Muscle layer of duodenum (tissue), 2 donors: Measurements from ENCODE around the gene MUS81.

ENCODE experiments used
- H3K27ac ChIP-seq: one replicate; pipeline ENCODE4 v1.7.0; 2013; ENCODE audit warnings: mild to moderate bottlenecking, low read length
- H3K27me3 ChIP-seq: one replicate; pipeline ENCODE4 v1.7.0; 2013; ENCODE audit warnings: low read depth, mild to moderate bottlenecking, control low read depth, low read length
- H3K36me3 ChIP-seq, 2 donors: one replicate each; pipeline ENCODE4 v1.7.0; 2013; ENCODE audit warnings: low read length in 2 of 2, control low read depth in 1 of 2, mild to moderate bottlenecking in 1 of 2; ENCODE audit not compliant: insufficient read depth in 2 of 2, control insufficient read depth in 1 of 2
- H3K4me1 ChIP-seq, 2 donors: one replicate each; pipeline ENCODE4 v1.7.0; 2013; ENCODE audit warnings: low read length in 2 of 2, mild to moderate bottlenecking in 2 of 2, control low read depth in 1 of 2, moderate library complexity in 1 of 2; ENCODE audit not compliant: insufficient read depth in 2 of 2, control insufficient read depth in 1 of 2
- H3K4me3 ChIP-seq, 2 donors: one replicate each; pipeline ENCODE4 v1.7.0; 2013; ENCODE audit warnings: low read length in 2 of 2, low read depth in 1 of 2, mild to moderate bottlenecking in 1 of 2
- H3K9me3 ChIP-seq, 2 donors: one replicate each; pipeline ENCODE4 v1.7.0; 2013; ENCODE audit warnings: low read length in 2 of 2, control low read depth in 1 of 2, mild to moderate bottlenecking in 1 of 2; ENCODE audit not compliant: control insufficient read depth in 1 of 2
- donor health status: healthy.

The MUS81 gene

GRCh38 chr11:65856689-65857499 is 3.3 kb upstream of the MUS81 start:
- Histone ChIP-seq H3K36me3 (peaks cover 31 to 59% of the 10 kb centered on the region in 2 donors), H3K27ac (peak overlapping the region; percentile 95), H3K27me3 (no peaks in the 10 kb centered on the region), H3K4me3 (peak overlapping the region; percentile 92 to 97), H3K4me1 (peaks cover 0 to 28% of the 10 kb centered on the region in 2 donors), H3K9me3 (no peaks in the 10 kb centered on the region)

GRCh38 chr11:65857500-65857852 is 2.8 kb upstream of the MUS81 start:
- Histone ChIP-seq H3K4me3 (peak overlapping the region; percentile 92 to 97), H3K27ac (peak overlapping the region; percentile 95), H3K9me3 (no peaks in the 10 kb centered on the region), H3K4me1 (peaks cover 0 to 34% of the 10 kb centered on the region in 2 donors), H3K27me3 (no peaks in the 10 kb centered on the region), H3K36me3 (peaks cover 31 to 59% of the 10 kb centered on the region in 2 donors)

GRCh38 chr11:65857853-65858680 is 2.2 kb upstream of the MUS81 start, which contains the start of gene CFL1:
TSS of gene CFL1 (minus strand) at chr11:65858180. CDS start at chr11:65858099, 81 bp downstream.
- H3K4me1 ChIP-seq = peaks cover 0 to 39% of the 10 kb centered on the region in 2 donors
- H3K27ac ChIP-seq = peak within 1 kb of the TSS; percentile 96
- peak within 1 kb of the TSS; percentile 92 to 97 for H3K4me3 ChIP-seq
- no peaks in the 10 kb centered on the region for H3K9me3 ChIP-seq
- H3K27me3 ChIP-seq = no peaks in the 10 kb centered on the region
- H3K36me3 ChIP-seq = peaks cover 29 to 59% of the 10 kb centered on the region in 2 donors

DNA sequence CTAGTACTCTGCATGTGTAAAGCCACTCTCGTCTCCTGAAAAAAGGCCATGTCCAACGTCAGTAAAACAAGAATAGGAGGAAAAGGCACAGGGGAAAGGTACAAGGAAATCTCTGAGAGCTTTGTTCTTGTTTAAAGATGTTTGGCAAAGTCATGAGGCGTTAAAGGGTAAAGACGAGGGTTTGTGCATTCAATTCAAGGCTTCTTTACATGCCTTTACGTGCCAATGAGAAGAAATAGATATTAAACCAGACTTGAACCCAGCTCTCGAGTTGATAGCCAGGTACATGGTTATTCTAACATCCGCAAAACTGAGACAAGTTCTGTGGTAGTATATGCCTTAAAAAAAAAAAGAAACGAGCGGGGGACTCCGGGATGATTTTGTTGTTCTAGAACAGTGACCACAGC is 1.5 kb upstream of the MUS81 start:
- peak overlapping the region; percentile 72 to 97 for H3K4me3 ChIP-seq
- peaks cover 0 to 42% of the 10 kb centered on the region in 2 donors for H3K4me1 ChIP-seq
- H3K27me3 ChIP-seq = no peaks in the 10 kb centered on the region
- peak overlapping the region; percentile 96 for H3K27ac ChIP-seq
- peaks cover 26 to 59% of the 10 kb centered on the region in 2 donors for H3K36me3 ChIP-seq
- H3K9me3 ChIP-seq = no peaks in the 10 kb centered on the region

DNA sequence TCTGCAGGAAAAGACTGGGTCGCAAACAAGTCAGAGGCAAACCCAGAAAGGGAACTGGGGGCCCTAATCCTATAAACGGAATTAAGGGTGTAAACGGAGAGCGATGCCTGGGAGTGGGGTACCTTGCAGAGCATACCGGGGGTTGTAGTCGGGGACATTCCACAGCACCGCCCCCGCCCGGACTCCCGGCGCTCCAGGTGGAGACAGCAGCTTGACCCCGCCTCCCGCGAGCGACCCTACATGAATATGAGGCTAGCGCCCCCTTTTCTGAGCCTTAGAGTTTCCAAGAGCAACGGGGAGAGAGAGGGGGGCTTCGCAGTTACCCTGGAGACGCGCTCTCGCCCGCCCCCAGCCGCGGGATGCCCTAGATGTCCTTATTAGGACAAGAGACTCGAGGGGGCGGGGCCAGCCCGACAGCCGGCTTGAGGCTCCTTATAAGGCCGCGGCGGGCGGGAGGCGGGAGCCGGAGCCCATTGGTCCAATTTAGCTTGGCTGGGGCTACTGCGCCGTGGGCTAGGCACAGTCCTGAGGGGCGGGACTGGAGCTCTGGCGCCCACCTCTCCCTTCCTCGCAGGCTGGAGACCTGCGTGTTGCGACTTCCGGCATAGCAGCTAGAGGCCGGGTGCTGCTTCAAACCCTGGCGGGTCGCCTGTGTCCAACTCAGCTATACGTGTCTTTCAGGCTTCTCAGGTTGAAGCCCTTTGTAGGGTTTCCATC is 980 bp upstream of the MUS81 start:
- H3K4me3 ChIP-seq = peak overlapping the region; percentile 87 to 97
- H3K27me3 ChIP-seq = no peaks in the 10 kb centered on the region
- H3K9me3 ChIP-seq = no peaks in the 10 kb centered on the region
- peaks cover 27 to 59% of the 10 kb centered on the region in 2 donors for H3K36me3 ChIP-seq
- peaks cover 0 to 42% of the 10 kb centered on the region in 2 donors for H3K4me1 ChIP-seq
- H3K27ac ChIP-seq = peak overlapping the region; percentile 96

DNA sequence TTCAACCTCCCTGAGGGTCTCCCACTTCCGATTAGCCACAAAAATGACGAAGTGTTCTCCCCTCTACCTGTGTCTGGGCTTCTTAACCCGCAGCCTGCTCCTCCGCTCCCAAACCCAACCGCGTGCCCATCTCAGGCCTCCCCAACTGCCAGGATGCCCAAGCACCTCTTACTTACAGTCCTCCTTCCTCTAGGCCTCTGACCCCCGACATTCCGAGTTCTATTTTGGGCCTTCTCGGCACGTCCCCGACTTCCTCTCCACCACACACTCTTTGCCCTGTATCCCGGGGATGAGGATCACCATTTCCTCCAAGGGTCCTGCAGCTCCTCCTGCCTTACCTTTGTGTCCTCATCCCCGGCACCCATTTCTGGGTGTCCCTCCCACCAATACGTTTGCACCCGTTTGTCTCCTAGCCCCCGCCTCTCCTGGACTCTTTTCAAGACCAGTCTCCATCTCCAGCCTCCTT is 388 bp upstream of the MUS81 start:
- peaks cover 26 to 59% of the 10 kb centered on the region in 2 donors for H3K36me3 ChIP-seq
- peak overlapping the region; percentile 87 to 97 for H3K4me3 ChIP-seq
- peaks cover 0 to 42% of the 10 kb centered on the region in 2 donors for H3K4me1 ChIP-seq

GRCh38 chr11:65861165-65861505 is 902 bp downstream of the MUS81 start:
- Histone ChIP-seq H3K4me3 (peak overlapping the region; percentile 87 to 97), H3K9me3 (no peaks in the 10 kb centered on the region), H3K27ac (peak overlapping the region; percentile 96), H3K36me3 (peaks cover 19 to 59% of the 10 kb centered on the region in 2 donors), H3K27me3 (no peaks in the 10 kb centered on the region), H3K4me1 (peaks cover 0 to 30% of the 10 kb centered on the region in 2 donors)

More for the DNA sequence above, 388 bp upstream of the MUS81 start:
- no peaks in the 10 kb centered on the region for H3K9me3 ChIP-seq
- H3K27me3 ChIP-seq = no peaks in the 10 kb centered on the region
- H3K27ac ChIP-seq = peak overlapping the region; percentile 96

- H3K9me3 ChIP-seq = no peaks in the 10 kb centered on the region
- no peaks in the 10 kb centered on the region for H3K27me3 ChIP-seq
- H3K36me3 ChIP-seq = peaks cover 19 to 63% of the 10 kb centered on the region in 2 donors
- H3K4me1 ChIP-seq = peaks cover 0 to 25% of the 10 kb centered on the region in 2 donors
- H3K27ac ChIP-seq = peak overlapping the region; percentile 96
- peak overlapping the region; percentile 87 to 97 for H3K4me3 ChIP-seq
Measured at GRCh38 chr11:65861533-65862183, 1.4 kb downstream of the MUS81 start.

- Histone ChIP-seq H3K4me1 (peaks cover 0 to 24% of the 10 kb centered on the region in 2 donors), H3K36me3 (peaks cover 19 to 65% of the 10 kb centered on the region in 2 donors), H3K27me3 (no peaks in the 10 kb centered on the region), H3K27ac (no peak overlapping the region), H3K9me3 (no peaks in the 10 kb centered on the region), H3K4me3 (peak overlapping the region in 1 of 2 donors; percentile 97)
Measured at GRCh38 chr11:65862191-65862735, 2.0 kb downstream of the MUS81 start.
